DLD1 (cell line): ENCODE results near the gene ABCB10.
"Not testable (repeated sequence)": the region's sequence is repeated elsewhere in the genome, so short reads cannot be mapped to it uniquely, and the experiment has no call there.

Source experiments
- in situ Hi-C: cut with HindIII; loops from 2 replicates; pipeline ENCODE4 v1.10.0; 2017; ENCODE audit warnings: low sequenced_read_pairs

The ABCB10 gene

GRCh38 chr1:229574679-229575442, 16.4 kb upstream of the ABCB10 start:
- in situ Hi-C loops: no loop called here

DNA sequence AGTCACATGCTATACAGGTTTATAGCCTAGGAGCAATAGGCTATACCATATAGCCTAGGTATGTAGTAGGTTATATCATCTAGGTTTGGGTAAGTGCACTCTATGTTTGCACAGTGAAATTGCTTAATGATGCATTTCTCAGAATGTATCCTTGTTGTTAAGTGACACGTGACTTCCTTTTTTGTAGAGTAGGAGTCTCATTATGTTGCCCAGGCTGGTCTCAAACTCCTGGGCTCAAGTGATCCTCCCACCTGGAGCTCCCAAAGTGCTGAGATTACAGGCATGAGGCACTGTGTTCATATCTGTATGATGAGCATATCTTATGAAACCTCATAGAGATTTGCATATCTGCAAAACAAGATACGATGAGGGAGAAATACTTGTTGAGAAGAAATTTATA, 13.8 kb upstream of the ABCB10 start:
- in situ Hi-C loops: no loop called here

DNA sequence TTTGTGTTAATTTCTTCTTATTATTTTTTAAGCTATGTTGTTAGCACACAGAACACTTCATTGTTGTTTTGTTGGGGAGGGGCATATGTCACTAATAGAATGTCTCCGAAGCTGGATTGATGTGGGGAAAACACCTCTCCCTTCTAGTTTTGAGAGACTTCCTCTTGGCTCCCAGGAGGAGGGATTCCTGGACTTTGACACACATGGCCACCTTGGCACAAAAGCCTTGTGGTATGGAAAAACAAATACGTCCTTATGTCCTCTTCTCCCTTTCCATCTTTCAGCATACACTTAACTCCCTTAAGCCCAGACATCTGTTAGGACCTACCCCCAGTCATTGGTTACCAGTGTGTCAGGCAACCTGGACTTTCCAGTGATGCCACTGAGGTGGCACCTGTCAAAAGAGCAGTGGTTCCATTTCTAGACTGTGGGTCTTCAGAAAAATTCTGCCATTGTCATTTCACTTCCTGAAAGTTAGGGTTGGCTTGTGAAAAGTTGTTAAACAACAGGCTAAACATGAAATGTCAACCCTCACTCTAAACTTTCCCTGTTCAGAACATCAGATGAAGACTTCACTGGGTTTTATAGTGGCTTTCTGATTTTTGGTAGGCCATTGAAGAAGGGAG, 12.5 kb upstream of the ABCB10 start:
- in situ Hi-C loops: no loop called here

DNA sequence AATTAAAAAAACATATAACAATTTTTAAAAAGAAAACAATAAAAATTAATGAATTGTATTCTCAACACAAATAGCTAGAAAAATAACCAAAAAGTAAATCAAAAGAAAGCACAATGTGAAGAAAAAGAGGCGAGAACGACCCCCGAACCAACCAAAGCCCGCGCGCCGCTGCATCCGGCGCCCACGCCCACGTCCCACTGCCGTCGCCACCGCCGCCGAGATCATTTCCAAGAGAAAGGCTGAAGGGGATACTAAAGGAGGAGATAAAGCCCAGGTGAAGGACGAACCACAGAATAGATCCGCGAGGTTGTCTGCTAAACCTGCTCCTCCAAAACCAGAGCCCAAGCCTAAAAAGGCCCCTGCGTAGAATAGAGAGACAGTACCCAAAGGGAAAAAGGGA, 11.8 kb upstream of the ABCB10 start:
- in situ Hi-C loops: no loop called here

DNA sequence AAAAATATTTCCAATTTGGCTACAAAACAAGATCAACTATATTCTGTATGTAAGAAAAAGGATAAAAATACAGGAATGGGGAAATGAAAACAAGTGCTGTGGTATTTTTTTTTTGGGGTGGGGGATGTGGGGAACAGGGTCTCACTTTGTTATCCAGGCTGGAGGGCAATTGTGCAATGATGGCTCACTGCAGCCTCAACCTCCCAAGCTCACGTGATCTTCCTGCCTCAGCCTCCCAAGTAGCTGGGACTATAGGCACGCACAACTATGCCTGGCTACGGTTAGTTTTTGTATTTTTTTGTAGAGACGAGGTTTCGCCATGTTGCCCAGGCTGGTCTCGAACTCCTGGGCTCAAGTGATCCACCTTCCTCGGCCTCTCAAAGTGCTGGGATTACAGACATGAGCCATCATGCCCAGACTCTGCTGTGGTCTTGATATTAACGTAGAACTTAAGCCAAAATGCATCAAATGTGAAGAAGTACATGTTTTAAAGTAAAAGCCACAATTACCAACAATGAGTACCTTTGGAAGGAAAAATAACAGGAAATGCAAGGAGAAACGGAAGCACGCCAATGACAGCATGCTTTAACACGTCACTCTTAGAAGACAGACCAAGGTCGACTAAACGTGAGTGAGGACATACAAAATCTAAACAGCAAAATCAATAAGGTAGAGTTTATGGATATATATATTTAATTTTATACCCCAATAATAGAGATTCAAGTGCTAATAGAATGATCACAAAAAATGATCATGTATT, 8.8 kb upstream of the ABCB10 start:
- in situ Hi-C loops: no loop called here

DNA sequence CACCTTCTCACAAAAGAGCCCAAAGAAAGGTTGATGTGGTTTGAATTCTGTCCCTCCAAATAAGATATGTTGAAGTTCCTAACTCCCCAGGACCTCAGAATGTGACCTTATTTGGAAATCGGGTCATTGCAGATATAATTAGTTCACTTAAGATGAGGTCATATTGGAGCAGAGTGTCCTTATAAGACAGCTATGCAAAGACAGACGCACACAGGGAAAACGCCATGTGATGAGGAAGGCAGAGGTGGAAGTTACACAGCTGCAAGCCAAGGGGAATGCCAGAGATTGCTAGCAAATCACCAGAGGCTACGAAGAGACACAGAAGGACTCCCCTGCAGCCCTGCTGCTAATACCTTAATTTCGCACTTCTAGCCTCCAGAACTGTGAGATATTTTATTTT, 5.2 kb upstream of the ABCB10 start:
- in situ Hi-C loops: no loop called here

DNA sequence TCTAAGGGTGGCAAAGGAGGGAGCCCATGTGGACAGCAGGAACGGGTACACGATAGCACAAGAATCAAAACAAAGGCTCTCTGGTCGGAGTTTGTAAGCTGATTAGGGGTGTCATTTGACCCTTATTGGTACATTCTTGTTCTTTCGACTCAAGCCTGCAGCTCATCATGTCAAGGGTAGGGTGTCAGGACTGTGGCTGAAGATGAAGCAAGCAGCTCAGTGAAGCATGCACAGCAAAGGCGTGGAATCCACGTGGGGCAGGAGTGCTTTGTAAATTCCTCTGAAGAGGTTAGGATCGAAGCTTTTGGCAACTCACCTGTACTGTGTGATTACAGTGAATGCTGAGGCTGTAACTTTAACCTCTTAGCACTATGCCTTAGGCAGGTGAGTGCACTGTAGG, 4.7 kb upstream of the ABCB10 start:
- in situ Hi-C loops: no loop called here

DNA sequence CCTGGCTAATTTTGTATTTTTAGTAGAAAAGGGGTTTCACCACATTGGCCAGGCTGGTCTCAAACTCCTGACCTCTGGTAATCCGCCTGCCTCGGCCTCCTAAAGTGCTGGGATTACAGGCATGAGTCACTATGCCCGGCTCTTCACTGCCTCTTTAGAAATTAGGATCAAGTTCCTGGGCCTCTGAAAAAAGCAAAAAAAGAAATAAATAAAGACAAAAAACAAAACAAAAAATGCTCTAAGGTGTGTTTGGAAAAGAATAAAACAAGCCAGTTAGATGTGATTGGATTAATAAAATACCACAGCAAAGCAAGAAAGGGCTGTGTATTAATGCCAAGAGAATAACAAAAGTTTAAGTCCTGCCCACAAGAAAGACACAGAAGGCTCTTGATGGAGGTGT, 4.2 kb upstream of the ABCB10 start:
- in situ Hi-C loops: no loop called here

GRCh38 chr1:229561141-229561540, 2.6 kb upstream of the ABCB10 start:
- in situ Hi-C loops: no loop called here

DNA sequence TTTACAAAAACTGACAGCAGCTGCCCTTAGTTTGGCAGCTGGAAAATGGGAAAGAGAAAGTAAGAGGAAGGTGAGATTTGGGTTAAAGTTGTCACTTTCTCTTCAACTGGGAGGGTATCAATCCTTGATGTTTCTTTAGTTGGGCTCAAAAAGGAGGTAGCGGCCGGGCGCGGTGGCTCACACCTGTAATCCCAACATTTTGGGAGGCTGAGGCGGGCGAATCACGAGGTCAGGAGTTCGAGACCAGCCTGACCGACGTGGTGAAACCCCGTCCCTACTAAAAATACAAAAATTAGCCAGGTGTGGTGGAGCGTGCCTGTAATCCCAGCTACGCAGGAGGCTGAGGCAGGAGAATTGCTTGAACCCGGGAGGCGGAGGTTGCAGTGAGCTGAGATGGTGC, 1.6 kb upstream of the ABCB10 start:
- in situ Hi-C loops: not testable (repeated sequence)

DNA sequence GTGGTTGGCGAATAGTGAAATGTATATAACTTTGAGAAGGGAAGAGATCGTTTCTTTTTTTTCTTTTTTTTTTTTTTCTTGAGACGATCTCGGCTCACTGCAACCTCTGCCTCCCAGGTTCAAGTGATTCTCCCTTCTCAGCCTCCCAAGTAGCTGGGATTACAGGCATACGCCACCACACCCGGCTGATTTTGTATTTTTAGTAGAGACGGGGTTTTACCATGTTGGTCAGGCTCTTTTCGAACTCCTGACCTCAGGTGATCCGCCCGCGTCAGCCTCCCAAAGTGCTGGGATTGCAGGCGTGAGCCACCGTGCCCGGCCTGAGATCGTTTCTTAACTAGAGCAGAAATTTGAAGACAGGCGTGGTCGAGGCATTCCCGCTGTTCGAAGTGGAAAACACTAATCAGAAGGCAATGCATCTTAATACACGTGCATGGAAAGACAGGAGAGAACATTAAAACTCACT, 862 bp upstream of the ABCB10 start:
- in situ Hi-C loops: not testable (repeated sequence)

DNA sequence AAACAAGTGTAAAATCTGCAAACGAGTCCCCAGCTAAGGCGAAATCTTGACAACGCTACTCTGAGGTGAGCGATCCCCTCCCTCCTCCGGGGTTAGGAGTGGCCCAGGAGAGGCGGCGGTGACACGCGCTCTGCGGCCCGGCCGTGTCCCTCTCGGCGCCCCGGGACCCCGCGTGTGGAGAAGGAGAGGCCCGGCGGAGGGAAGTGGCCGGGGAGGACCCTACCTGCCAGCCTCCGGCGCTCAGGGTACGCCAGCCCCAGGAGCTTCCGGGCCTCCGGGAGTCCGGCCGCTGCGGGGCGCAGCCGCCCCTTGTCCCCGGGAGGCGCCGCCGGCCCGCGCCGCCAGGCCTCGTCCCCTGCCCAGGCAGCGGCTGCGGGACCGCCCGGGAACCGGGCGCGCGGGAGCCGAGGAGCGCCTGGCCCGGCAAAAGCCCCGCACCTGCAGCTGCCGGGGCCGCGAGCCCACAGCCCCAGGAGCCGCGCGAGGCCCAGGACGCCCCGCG, 543 bp downstream of the ABCB10 start:
- in situ Hi-C loops: no loop called here

- in situ Hi-C loops: no loop called here
Measured at GRCh38 chr1:229557200-229557850, 1.2 kb downstream of the ABCB10 start.

GRCh38 chr1:229554886-229555621, 3.5 kb downstream of the ABCB10 start:
- in situ Hi-C loops: no loop called here

DNA sequence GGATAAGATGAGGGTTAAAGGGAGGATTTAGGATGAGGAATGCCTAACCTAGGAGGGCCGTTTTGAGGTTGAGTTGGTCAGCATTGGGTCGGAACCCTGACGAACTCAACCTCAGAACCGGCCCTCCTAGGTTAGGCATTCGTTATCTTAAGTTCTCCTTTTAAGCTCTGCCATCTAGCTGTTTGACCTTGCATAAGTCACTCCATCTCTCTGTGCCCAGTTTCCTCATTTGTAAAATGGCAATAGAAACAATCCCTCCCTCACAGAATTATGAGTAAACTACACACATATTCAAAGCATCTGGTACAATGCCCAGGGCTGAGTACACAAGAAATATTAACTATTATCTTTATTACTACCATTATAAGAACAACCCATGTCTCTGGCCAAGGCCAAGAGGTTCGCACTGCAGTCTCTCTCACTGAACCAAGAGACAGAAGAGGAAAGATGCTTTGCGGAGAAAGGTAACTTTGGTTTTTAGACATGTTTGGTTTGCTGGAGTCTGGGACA, 4.8 kb downstream of the ABCB10 start:
- in situ Hi-C loops: no loop called here

DNA sequence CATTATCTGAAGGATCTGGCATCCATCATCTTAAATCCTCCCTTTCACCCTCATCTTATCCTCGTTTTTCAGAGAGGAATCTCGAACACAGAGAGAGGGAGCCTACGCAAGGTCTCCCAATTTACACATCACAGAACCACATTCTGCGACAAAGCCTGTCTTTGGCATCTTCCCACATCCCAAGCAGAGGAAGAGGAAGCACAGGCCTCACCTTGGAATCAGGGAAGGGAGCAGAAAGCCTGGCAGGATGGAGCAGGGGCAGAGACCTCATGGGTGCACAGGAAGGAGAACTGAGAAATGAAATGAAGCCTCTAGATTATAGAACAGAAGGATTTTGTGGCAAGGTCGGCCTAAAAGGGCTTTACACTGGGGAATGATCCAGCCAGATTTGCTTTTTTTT, 5.8 kb downstream of the ABCB10 start:
- in situ Hi-C loops: no loop called here

GRCh38 chr1:229550812-229551567, 7.5 kb downstream of the ABCB10 start:
- in situ Hi-C loops: no loop called here

DNA sequence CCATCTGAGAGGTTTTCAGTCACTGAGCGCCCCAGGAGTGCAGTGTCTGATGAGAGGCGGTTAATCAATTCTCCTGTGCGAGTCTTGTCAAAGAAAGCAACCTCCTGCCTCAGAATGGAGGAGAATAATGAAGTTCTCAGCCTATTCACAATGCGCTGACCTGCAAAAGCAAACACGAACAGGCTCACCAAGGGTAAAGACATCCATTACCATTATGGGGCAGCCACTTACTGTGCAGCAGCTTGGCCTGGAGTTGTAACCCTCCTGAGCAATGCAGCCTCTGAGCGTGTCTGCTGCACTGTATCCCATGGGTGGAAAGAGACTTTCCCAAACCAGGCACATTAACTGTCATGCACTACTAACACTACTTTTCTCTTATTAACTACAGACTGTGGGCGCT, 11.0 kb downstream of the ABCB10 start:
- in situ Hi-C loops: no loop called here

DNA sequence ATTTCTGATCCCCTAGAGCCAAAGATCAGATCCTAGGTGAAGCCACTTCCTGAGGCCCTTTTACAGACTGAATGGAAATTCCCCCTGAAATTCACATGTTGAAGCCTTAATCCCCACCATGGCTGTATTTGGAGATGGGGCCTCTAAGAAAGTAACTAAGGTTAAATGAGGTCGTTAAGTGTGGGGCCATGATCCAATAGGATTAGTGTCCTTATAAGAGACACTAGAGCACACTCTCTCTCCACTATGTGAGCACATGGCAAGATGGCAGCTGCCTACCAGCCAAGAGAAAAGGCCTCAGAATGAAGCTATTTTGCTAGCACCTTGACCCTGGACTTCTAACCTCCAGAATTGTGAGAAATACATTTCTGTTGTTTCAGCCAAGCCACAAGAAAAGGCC, 13.9 kb downstream of the ABCB10 start:
- in situ Hi-C loops: no loop called here
